ENCODE measurements around the gene SPOCK3. TPM values are rescaled to one million over a fixed set of nuclear protein-coding genes. Genes with fewer than 3 reads are reported as not detected.

SPOCK3 gene
- total and polyA plus RNA-seq, 2 donors from 2014 or later, result 0.25 to 0.84 TPM

GRCh38 chr4:166836865-166837264, 397.4 kb downstream of the SPOCK3 start:
- H3K27ac ChIP-seq (ENCODE audit: low read depth in 2 of 2, low read length in 2 of 2), result no peak overlapping the region
- H3K9ac ChIP-seq (ENCODE audit: low read length in 3 of 3), result no peak overlapping the region
- TF ChIP-seq, protein P1, sequence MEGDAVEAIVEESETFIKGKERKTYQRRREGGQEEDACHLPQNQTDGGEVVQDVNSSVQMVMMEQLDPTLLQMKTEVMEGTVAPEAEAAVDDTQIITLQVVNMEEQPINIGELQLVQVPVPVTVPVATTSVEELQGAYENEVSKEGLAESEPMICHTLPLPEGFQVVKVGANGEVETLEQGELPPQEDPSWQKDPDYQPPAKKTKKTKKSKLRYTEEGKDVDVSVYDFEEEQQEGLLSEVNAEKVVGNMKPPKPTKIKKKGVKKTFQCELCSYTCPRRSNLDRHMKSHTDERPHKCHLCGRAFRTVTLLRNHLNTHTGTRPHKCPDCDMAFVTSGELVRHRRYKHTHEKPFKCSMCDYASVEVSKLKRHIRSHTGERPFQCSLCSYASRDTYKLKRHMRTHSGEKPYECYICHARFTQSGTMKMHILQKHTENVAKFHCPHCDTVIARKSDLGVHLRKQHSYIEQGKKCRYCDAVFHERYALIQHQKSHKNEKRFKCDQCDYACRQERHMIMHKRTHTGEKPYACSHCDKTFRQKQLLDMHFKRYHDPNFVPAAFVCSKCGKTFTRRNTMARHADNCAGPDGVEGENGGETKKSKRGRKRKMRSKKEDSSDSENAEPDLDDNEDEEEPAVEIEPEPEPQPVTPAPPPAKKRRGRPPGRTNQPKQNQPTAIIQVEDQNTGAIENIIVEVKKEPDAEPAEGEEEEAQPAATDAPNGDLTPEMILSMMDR (IDR thresholded peaks at IDR 0.05; ENCODE audit: borderline replicate concordance, extremely low read depth, insufficient read depth), result no peak
- H3K27me3 ChIP-seq (ENCODE audit: control insufficient read depth, insufficient read depth, low read length), result no peaks in the 10 kb centered on the region
- no peaks in the 10 kb centered on the region for H3K36me3 ChIP-seq (ENCODE audit: control insufficient read depth in 2 of 3, insufficient read depth in 3 of 3, low read length in 3 of 3)
- H3K4me3 ChIP-seq (ENCODE audit: low read length in 3 of 3), result no peak overlapping the region
- intact Hi-C loops (cut with DNase I), result no loop called here
- no peak for DNase-seq
- no peak for FAIRE-seq
- no peaks in the 10 kb centered on the region for H3K9me3 ChIP-seq (ENCODE audit: control insufficient read depth in 2 of 3, insufficient read depth in 1 of 3, low read length in 3 of 3)
- no peaks in the 10 kb centered on the region for H3K4me1 ChIP-seq (ENCODE audit: control insufficient read depth in 2 of 3, insufficient read depth in 2 of 3, low read depth in 1 of 3, low read length in 3 of 3)

DNA sequence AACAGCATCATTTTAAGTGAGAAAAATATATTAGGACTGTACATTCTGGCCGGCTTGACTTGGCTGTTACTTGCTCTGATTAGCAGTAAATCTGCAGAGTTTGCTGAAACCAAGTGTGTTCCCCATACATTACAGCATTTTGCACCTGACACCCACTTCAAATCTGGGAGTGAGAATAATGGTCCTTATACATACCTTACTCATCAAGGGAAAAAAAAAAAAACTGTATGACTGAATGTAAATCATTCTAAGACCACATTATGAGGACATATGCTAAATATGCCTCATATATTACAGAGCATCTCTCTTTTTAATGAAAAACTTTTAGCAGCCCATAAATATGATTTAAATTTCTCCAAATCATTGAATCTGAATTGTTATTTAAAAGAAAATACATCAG, 406.7 kb downstream of the SPOCK3 start:
- H3K4me1 ChIP-seq (ENCODE audit: control insufficient read depth in 2 of 3, insufficient read depth in 2 of 3, low read depth in 1 of 3, low read length in 3 of 3), result no peaks in the 10 kb centered on the region
- H3K36me3 ChIP-seq (ENCODE audit: control insufficient read depth in 2 of 3, insufficient read depth in 3 of 3, low read length in 3 of 3), result no peaks in the 10 kb centered on the region
- FAIRE-seq (no peak), DNase-seq (no peak)
- no peak overlapping the region for H3K4me3 ChIP-seq (ENCODE audit: low read length in 3 of 3)
- intact Hi-C loops (cut with DNase I), result no loop called here
- TF ChIP-seq, protein P1 (IDR thresholded peaks at IDR 0.05; ENCODE audit: borderline replicate concordance, extremely low read depth, insufficient read depth), result no peak
- no peak overlapping the region for H3K9ac ChIP-seq (ENCODE audit: low read length in 3 of 3)
- no peak overlapping the region for H3K27ac ChIP-seq (ENCODE audit: low read depth in 2 of 2, low read length in 2 of 2)
- H3K27me3 ChIP-seq (ENCODE audit: control insufficient read depth, insufficient read depth, low read length), result no peaks in the 10 kb centered on the region
- no peaks in the 10 kb centered on the region for H3K9me3 ChIP-seq (ENCODE audit: control insufficient read depth in 2 of 3, insufficient read depth in 1 of 3, low read length in 3 of 3)

DNA sequence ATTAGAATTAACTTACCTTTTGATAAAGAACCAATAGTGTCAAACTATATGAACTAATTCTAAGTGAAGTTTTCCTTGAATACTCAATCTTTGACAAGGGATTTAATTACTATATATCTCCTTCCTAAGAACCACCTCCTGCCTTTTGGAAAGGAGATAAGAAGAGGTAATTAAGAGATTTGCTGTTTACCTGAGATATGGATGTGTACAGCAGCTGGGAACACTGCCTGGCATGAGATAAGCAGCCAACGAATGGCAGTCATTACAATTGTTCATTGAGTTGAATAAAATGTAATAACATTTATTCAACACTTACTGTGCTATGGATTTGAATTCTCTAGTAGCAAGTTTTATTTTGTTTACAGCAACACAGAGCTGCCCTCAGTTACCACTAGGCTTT, 407.1 kb downstream of the SPOCK3 start:
- FAIRE-seq (no peak), DNase-seq (no peak)
- TF ChIP-seq, protein P1 (IDR thresholded peaks at IDR 0.05; ENCODE audit: borderline replicate concordance, extremely low read depth, insufficient read depth), result no peak
- Histone ChIP-seq H3K36me3 (ENCODE audit: control insufficient read depth in 2 of 3, insufficient read depth in 3 of 3, low read length in 3 of 3) (no peaks in the 10 kb centered on the region), H3K9ac (ENCODE audit: low read length in 3 of 3) (no peak overlapping the region), H3K4me3 (ENCODE audit: low read length in 3 of 3) (no peak overlapping the region), H3K4me1 (ENCODE audit: control insufficient read depth in 2 of 3, insufficient read depth in 2 of 3, low read depth in 1 of 3, low read length in 3 of 3) (no peaks in the 10 kb centered on the region), H3K27ac (ENCODE audit: low read depth in 2 of 2, low read length in 2 of 2) (no peak overlapping the region), H3K9me3 (ENCODE audit: control insufficient read depth in 2 of 3, insufficient read depth in 1 of 3, low read length in 3 of 3) (no peaks in the 10 kb centered on the region), H3K27me3 (ENCODE audit: control insufficient read depth, insufficient read depth, low read length) (no peaks in the 10 kb centered on the region)
- intact Hi-C loops (cut with DNase I), result no loop called here

DNA sequence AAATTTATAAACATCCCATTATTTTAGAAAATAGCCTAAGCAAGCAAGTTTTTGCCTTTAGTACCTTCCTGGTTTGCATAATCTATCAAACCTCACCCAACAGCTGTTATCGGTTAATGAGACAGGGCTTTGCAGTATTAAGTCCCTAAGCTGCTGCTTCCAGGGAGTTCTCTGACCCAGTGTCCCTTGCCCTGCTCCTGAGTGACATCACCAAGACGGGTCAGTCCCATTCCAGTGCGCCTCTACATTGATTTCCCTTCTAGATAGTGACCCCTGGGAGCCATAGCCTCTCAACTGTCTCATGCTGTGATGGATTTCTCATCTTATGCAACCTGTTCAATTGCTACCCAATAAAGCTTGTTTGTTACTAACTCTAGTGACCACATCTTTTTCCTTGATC, 410.4 kb downstream of the SPOCK3 start:
- no peaks in the 10 kb centered on the region for H3K27me3 ChIP-seq (ENCODE audit: control insufficient read depth, insufficient read depth, low read length)
- no peak overlapping the region for H3K9ac ChIP-seq (ENCODE audit: low read length in 3 of 3)
- TF ChIP-seq, protein P1 (IDR thresholded peaks at IDR 0.05; ENCODE audit: borderline replicate concordance, extremely low read depth, insufficient read depth), result no peak
- DNase-seq, result no peak
- no peaks in the 10 kb centered on the region for H3K9me3 ChIP-seq (ENCODE audit: control insufficient read depth in 2 of 3, insufficient read depth in 1 of 3, low read length in 3 of 3)
- no peak for FAIRE-seq
- H3K4me1 ChIP-seq (ENCODE audit: control insufficient read depth in 2 of 3, insufficient read depth in 2 of 3, low read depth in 1 of 3, low read length in 3 of 3), result no peaks in the 10 kb centered on the region
- no peak overlapping the region for H3K4me3 ChIP-seq (ENCODE audit: low read length in 3 of 3)
- H3K36me3 ChIP-seq (ENCODE audit: control insufficient read depth in 2 of 3, insufficient read depth in 3 of 3, low read length in 3 of 3), result no peaks in the 10 kb centered on the region
- H3K27ac ChIP-seq (ENCODE audit: low read depth in 2 of 2, low read length in 2 of 2), result no peak overlapping the region
- intact Hi-C loops (cut with DNase I), result no loop called here

Data from kidney (tissue), 14 donors.